HepG2 (cell line): ENCODE measurements around the gene ZSCAN21. TPM values are rescaled to one million over a fixed set of nuclear protein-coding genes. Genes with fewer than 3 reads are reported as not detected.
A peak's percentile ranks its signal among the peaks of the same experiment; 100 is the strongest.

ENCODE experiments used
- ARNTL ChIP-seq: sonication (generic); formaldehyde crosslinking; IDR thresholded peaks from 2 replicates; pipeline ENCODE4 v1.4.0; 2020; ENCODE audit warnings: mild to moderate bottlenecking, missing genetic modification reagents
- ATF1 ChIP-seq: IDR thresholded peaks from 2 replicates; pipeline ENCODE4 v1.6.1; 2016; ENCODE audit warnings: mild to moderate bottlenecking, control low read depth
- DR1 ChIP-seq: sonication (generic); formaldehyde crosslinking; IDR thresholded peaks from 2 replicates; pipeline ENCODE4 v1.8.0; 2021; ENCODE audit warnings: mild to moderate bottlenecking, missing genetic modification reagents, inconsistent platforms
- EED ChIP-seq: sonication (generic); formaldehyde crosslinking; IDR thresholded peaks from 2 replicates; pipeline ENCODE4 v1.5.0; 2020; ENCODE audit warnings: mild to moderate bottlenecking, missing genetic modification reagents
- KLF16 ChIP-seq, 2 experiments: sonication (generic) in 1 of 2; formaldehyde crosslinking in 1 of 2; IDR thresholded peaks; 2 replicates each; pipeline versions ENCODE4 v1.6.1 to v1.8.0; 2016 to 2023; ENCODE audit warnings: missing genetic modification reagents in 2 of 2, missing compliant biosample characterization in 1 of 2
- MEIS2 ChIP-seq: sonication (generic); formaldehyde crosslinking; IDR thresholded peaks from 2 replicates; pipeline ENCODE4 v1.9.0; 2021; ENCODE audit warnings: mild to moderate bottlenecking, missing genetic modification reagents
- MTF2 ChIP-seq: sonication (generic); formaldehyde crosslinking; IDR thresholded peaks from 2 replicates; pipeline ENCODE4 v1.5.0; 2020; ENCODE audit warnings: missing genetic modification reagents, borderline replicate concordance
- MZF1 ChIP-seq: sonication (generic); formaldehyde crosslinking; IDR thresholded peaks from 2 replicates; pipeline ENCODE4 v1.8.1; 2023; ENCODE audit warnings: mild to moderate bottlenecking, missing genetic modification reagents, borderline replicate concordance
- RAD51 ChIP-seq: fragments of 450-650 bp; IDR thresholded peaks from 2 replicates; pipeline ENCODE4 v1.6.1; 2016; ENCODE audit warnings: borderline replicate concordance
- REST ChIP-seq, 2 experiments: IDR thresholded peaks; 2 replicates each; pipeline ENCODE4 v1.6.1; 2011 to 2012; ENCODE audit warnings: low read length in 2 of 2, borderline replicate concordance in 1 of 2, low read depth in 1 of 2, mild to moderate bottlenecking in 1 of 2, moderate library complexity in 1 of 2
- TGIF2 ChIP-seq: IDR thresholded peaks from 2 replicates; pipeline ENCODE4 v1.6.1; 2016; ENCODE audit warnings: control low read depth, missing compliant biosample characterization
- TOPORS ChIP-seq: sonication (generic); formaldehyde crosslinking; IDR thresholded peaks from 2 replicates; pipeline ENCODE4 v1.8.0; 2023; ENCODE audit warnings: mild to moderate bottlenecking, missing genetic modification reagents
- XRCC5 ChIP-seq: fragments of 200-400 bp; formaldehyde crosslinking; optimal IDR thresholded peaks from 2 replicates; pipeline ENCODE3; 2017; ENCODE audit warnings: mild to moderate bottlenecking, low read length
- ZFP41 ChIP-seq: sonication (generic); formaldehyde crosslinking; IDR thresholded peaks from 2 replicates; pipeline ENCODE4 v1.4.0; 2020; ENCODE audit warnings: mild to moderate bottlenecking, missing genetic modification reagents, borderline replicate concordance
- ZNF263 ChIP-seq: sonication (generic); formaldehyde crosslinking; IDR thresholded peaks from 2 replicates; pipeline ENCODE4 v1.4.0; 2020; ENCODE audit warnings: missing genetic modification reagents
- ZNF354B ChIP-seq: sonication (generic); formaldehyde crosslinking; IDR thresholded peaks from 2 replicates; pipeline ENCODE4 v1.8.0; 2022; ENCODE audit warnings: mild to moderate bottlenecking, missing genetic modification reagents
- ZNF451 ChIP-seq: sonication (generic); formaldehyde crosslinking; IDR thresholded peaks from 2 replicates; pipeline ENCODE4 v1.5.0; 2020; ENCODE audit warnings: mild to moderate bottlenecking, missing genetic modification reagents
- ZNF512 ChIP-seq: sonication (generic); formaldehyde crosslinking; IDR thresholded peaks from 2 replicates; pipeline ENCODE4 v1.4.0; 2020; ENCODE audit warnings: mild to moderate bottlenecking, missing genetic modification reagents
- ZNF615 ChIP-seq: sonication (generic); formaldehyde crosslinking; IDR thresholded peaks from 2 replicates; pipeline ENCODE4 v1.5.0; 2020; ENCODE audit warnings: mild to moderate bottlenecking, missing genetic modification reagents, borderline replicate concordance
- ZNF660 ChIP-seq: sonication (generic); formaldehyde crosslinking; IDR thresholded peaks from 2 replicates; pipeline ENCODE4 v1.5.1; 2020; ENCODE audit warnings: mild to moderate bottlenecking, low read depth, missing genetic modification reagents, borderline replicate concordance
- ZNF773 ChIP-seq: sonication (generic); formaldehyde crosslinking; IDR thresholded peaks from 2 replicates; pipeline ENCODE4 v1.4.0; 2020; ENCODE audit warnings: missing genetic modification reagents, borderline replicate concordance
- ZSCAN31 ChIP-seq: sonication (generic); formaldehyde crosslinking; IDR thresholded peaks from 2 replicates; pipeline ENCODE4 v1.5.0; 2020; ENCODE audit warnings: low read depth, mild to moderate bottlenecking, missing genetic modification reagents
- polyA plus RNA-seq, 8 experiments: library from polyadenylated mRNA; depleted of rRNA in 3 of 8; stranded (reverse) in 7 of 8; unstranded in 1 of 8; fragments of >200 nt; fragmentation: Illumina TruSeq in 4 of 8; extraction: Trizol in 4 of 8; gene quantifications; 2 replicates each; pipeline versions ENCODE4 v1.2.1 to v1.2.3, GENCODE V29; 2011 to 2016; ENCODE audit warnings: low read depth in 4 of 8, missing spikeins in 1 of 8, mixed read lengths in 1 of 8; ENCODE audit not compliant: insufficient read depth in 1 of 8
- total RNA-seq, 5 experiments: library from RNA; depleted of rRNA; stranded (reverse); fragments of >200 nt; fragmentation: Illumina TruSeq; extraction: Trizol; gene quantifications; 2 replicates each; pipeline ENCODE4 v1.2.3, GENCODE V29; 2016; ENCODE audit warnings: low read depth in 1 of 5
- TF ChIP-seq, protein P1 (sequence below): sonication (generic); formaldehyde crosslinking; IDR thresholded peaks from 2 replicates; pipeline ENCODE4 v1.4.0; 2020; ENCODE audit warnings: missing genetic modification reagents

Gene ZSCAN21
- total and polyA plus RNA-seq, 2 of the 13 experiments (the other 11 are each of a cell fraction or from before 2014, with no cell fraction given): 7.0 to 10.0 TPM

DNA sequence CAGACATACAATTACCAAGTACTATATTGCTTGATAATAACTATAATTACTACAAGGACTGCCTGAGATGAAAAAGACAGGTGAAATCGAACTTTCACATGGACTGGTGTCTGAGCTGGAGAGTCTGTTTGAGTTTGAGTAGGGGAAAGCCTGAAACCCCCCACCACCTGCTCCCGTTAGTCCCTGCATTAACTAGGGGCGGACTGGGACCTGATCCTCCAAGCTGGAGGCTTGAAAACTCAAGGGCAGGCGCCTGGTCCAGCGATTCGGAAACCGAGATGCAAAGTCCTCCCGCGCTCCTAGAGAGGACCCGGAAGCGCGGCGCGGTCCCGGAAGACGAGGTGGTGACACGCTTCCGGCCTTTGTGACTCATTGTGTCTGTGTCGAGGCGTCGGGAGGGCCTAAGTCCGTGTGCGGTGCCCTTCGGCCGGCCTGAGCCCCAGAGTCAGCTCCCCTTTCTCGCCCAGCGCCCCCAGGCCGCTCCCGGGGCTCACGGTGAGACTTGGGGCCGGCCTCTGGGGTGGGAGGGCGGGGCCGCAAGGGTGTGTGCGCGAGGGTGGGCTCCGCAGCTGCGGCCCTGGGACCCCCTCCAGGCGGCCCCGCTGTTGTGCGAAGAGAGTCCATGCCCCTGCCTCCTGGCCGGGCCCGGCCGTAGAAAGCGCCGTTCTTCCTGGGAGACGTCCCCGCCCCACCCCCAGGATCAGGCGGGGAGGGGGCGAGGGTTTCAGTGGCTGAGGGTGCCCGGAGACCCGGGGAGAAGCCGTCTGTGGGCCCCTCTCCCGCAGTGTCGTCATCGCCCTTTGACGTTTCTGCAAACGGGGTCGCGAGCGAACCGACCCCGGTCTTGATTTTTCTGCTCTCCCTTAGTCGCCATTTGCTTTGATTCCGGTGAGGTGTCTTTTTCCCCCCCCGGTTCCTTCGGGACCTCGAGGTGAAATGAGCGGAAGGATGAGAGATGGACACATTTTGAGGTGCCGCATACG lies 34.1 kb upstream of the ZSCAN21 start, which contains the start of gene ZKSCAN1 (continued):
- TF ChIP-seq ZNF615 (no peak), TOPORS (CRISPR knock-in tag) (no peak), TGIF2 (CRISPR knock-in tag) (peak; percentile 91), ATF1 (CRISPR knock-in tag) (peak; percentile 91), MZF1 (no peak), REST (IDR thresholded peaks at IDR 0.05; ENCODE audit: borderline replicate concordance in 1 of 2, low read depth in 1 of 2, low read length in 2 of 2) (peak in 1 of 2 experiments; percentile 83; a peak in 1 of 4 replicates), ZNF512 (no peak), ZNF451 (no peak), XRCC5 (peak; percentile 15), ZSCAN31 (CRISPR knock-in tag) (peak; percentile 90), DR1 (CRISPR knock-in tag) (peak; percentile 62; the same call in 1 of the 2 replicates), EED (CRISPR knock-in tag) (peak; percentile 43; the same call in 1 of the 2 replicates), ZNF354B (CRISPR knock-in tag) (no peak), ZNF660 (CRISPR knock-in tag) (no peak), ZNF263 (CRISPR knock-in tag) (no peak; the same call in 1 of the 2 replicates), KLF16 (CRISPR knock-in tag; IDR thresholded peaks at IDR 0.05) (peak in 1 of 2 experiments; percentile 84; a peak in 2 of 4 replicates), MTF2 (CRISPR knock-in tag) (no peak), MEIS2 (CRISPR knock-in tag) (peak; percentile 69; the same call in 1 of the 2 replicates), RAD51 (no peak), ZNF773 (0 out of 2 replicates have a peak, but pooled peaks have one; percentile 35), ARNTL (CRISPR knock-in tag) (0 out of 2 replicates have a peak, but pooled peaks have one; percentile 45), ZFP41 (CRISPR knock-in tag) (no peak)
- TF ChIP-seq, protein P1, sequence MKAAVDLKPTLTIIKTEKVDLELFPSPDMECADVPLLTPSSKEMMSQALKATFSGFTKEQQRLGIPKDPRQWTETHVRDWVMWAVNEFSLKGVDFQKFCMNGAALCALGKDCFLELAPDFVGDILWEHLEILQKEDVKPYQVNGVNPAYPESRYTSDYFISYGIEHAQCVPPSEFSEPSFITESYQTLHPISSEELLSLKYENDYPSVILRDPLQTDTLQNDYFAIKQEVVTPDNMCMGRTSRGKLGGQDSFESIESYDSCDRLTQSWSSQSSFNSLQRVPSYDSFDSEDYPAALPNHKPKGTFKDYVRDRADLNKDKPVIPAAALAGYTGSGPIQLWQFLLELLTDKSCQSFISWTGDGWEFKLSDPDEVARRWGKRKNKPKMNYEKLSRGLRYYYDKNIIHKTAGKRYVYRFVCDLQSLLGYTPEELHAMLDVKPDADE (CRISPR knock-in tag): 0 out of 2 replicates have a peak, but pooled peaks have one; percentile 35
